K562 (cell line): ENCODE results near the gene NRXN3. TPM values are rescaled to one million over a fixed set of nuclear protein-coding genes. Genes with fewer than 3 reads are reported as not detected.

Source experiments
- ATAC-seq: fragments of 200-7000 bp; cut with Tn5 transposase; 3 replicates; pipeline ENCODE4 v1.9.1; 2020; ENCODE audit warnings: moderate library complexity
- BruUV-seq: library from RNA; stranded (reverse); fragments of 400-500 nt; replicated peaks from 2 replicates; lab custom pipeline; 2021; lab: Mats Ljungman, UMichigan
- CTCF ChIA-PET: fragments of 300-600 bp; formaldehyde crosslinking; extraction: SDS; loops from one replicate; lab custom pipeline; 2021; ENCODE audit warnings: low intra/inter-chr PET ratio; lab: Yijun Ruan, JAX
- POLR2A ChIA-PET: fragments of 300-600, 350-650 bp; sonication (Branson Sonifier 250); formaldehyde crosslinking; extraction: SDS; loops from one replicate; lab custom pipeline; 2021; ENCODE audit warnings: antibody characterized with exemption, inconsistent platforms; lab: Yijun Ruan, JAX
- DNase-seq, 4 experiments: peaks; one replicate each; pipeline versions ENCODE4 v3.0.0 to v3.0.0-alpha.2; 2011 to 2018; ENCODE audit warnings: low spot score in 3 of 4, mixed read lengths in 3 of 4; ENCODE audit errors: extremely low read depth in 1 of 4
- FAIRE-seq: peaks from 2 replicates; lab custom pipeline; 2011; peaks lifted over from hg19 to GRCh38; lab: Jason Lieb, UNC
- H2AFZ ChIP-seq: 2 replicates; pipeline ENCODE4 v1.6.0; 2011; ENCODE audit warnings: low read depth, low read length, control low read depth, inconsistent platforms
- H3K27ac ChIP-seq: fragments of 200-600 bp; 3 replicates; pipeline ENCODE4 v1.8.0; 2011; ENCODE audit warnings: low read depth, mild to moderate bottlenecking, control low read depth, inconsistent platforms, low read length, moderate library complexity, mixed read lengths; ENCODE audit errors: extremely low read depth
- H3K27me3 ChIP-seq, 2 experiments: fragments of 300-600 bp in 1 of 2; 2 replicates in 1 of 2; 3 replicates in 1 of 2; pipeline versions ENCODE4 v1.6.0 to v1.8.0; 2011; ENCODE audit warnings: inconsistent platforms in 2 of 2, low read length in 2 of 2, mild to moderate bottlenecking in 1 of 2, mixed read lengths in 1 of 2, moderate library complexity in 1 of 2; ENCODE audit not compliant: control insufficient read depth in 2 of 2, insufficient read depth in 2 of 2
- H3K36me3 ChIP-seq: fragments of 300-600 bp; 3 replicates; pipeline ENCODE4 v1.8.0; 2011; ENCODE audit warnings: mild to moderate bottlenecking, low read length, inconsistent platforms; ENCODE audit not compliant: control insufficient read depth, insufficient read depth
- H3K4me1 ChIP-seq, 2 experiments: fragments of 200-600 bp in 1 of 2; replicated peaks in 1 of 2; 2 replicates in 1 of 2; 3 replicates in 1 of 2; pipeline versions ENCODE4 v1.5.1 to v1.8.0; 2011; ENCODE audit warnings: inconsistent platforms in 2 of 2, low read length in 2 of 2, mild to moderate bottlenecking in 1 of 2, mixed read lengths in 1 of 2, moderate library complexity in 1 of 2; ENCODE audit not compliant: control insufficient read depth in 2 of 2, insufficient read depth in 2 of 2
- H3K4me2 ChIP-seq: 2 replicates; pipeline ENCODE4 v1.6.1; 2011; ENCODE audit warnings: low read length, control low read depth, inconsistent platforms, mixed read lengths; ENCODE audit not compliant: insufficient read depth
- H3K4me3 ChIP-seq: fragments of 200-600 bp; sonication (generic), shearing (Covaris generic); 2 replicates; pipeline ENCODE4 v1.5.1; 2016; ENCODE audit warnings: control low read depth, inconsistent platforms
- H3K79me2 ChIP-seq: fragments of 200-600 bp; 3 replicates; pipeline ENCODE4 v1.8.0; 2011; ENCODE audit warnings: low read length, inconsistent platforms; ENCODE audit not compliant: control insufficient read depth, insufficient read depth
- H3K9ac ChIP-seq, 2 experiments: 2 replicates each; pipeline versions ENCODE4 v1.6.0 to v1.6.1; 2011; ENCODE audit warnings: low read depth in 2 of 2, low read length in 2 of 2, control low read depth in 1 of 2, inconsistent platforms in 1 of 2, mild to moderate bottlenecking in 1 of 2, mixed read lengths in 1 of 2; ENCODE audit not compliant: insufficient read depth in 1 of 2
- H3K9me1 ChIP-seq: one replicate; pipeline ENCODE4 v1.6.0; 2011; ENCODE audit warnings: inconsistent platforms, mild to moderate bottlenecking, low read length, moderate library complexity; ENCODE audit not compliant: control insufficient read depth, insufficient read depth
- H3K9me3 ChIP-seq: replicated peaks from 2 replicates; pipeline ENCODE4 v1.5.1; 2011; ENCODE audit warnings: low read depth, low read length, inconsistent platforms; ENCODE audit not compliant: control insufficient read depth, insufficient read depth
- H4K20me1 ChIP-seq: replicated peaks from 2 replicates; pipeline ENCODE4 v1.6.1; 2011; ENCODE audit warnings: low read length, inconsistent platforms, mixed read lengths; ENCODE audit not compliant: control insufficient read depth, insufficient read depth
- BCLAF1 ChIP-seq, 2 experiments: fragments of 450-650 bp in 1 of 2; IDR thresholded peaks; 2 replicates each; pipeline ENCODE4 v1.6.1; 2011 to 2017; ENCODE audit warnings: low read depth in 2 of 2, antibody characterized with exemption in 1 of 2, borderline replicate concordance in 1 of 2, low read length in 1 of 2, mild to moderate bottlenecking in 1 of 2, mixed read lengths in 1 of 2; ENCODE audit not compliant: control insufficient read depth in 1 of 2
- E2F3 ChIP-seq: fragments of 250-450 bp; sonication (Bioruptor Pico); IDR thresholded peaks from 2 replicates; pipeline ENCODE4 v1.4.0; 2020; ENCODE audit warnings: mild to moderate bottlenecking
- PRMT5 ChIP-seq: sonication (generic); formaldehyde crosslinking; IDR thresholded peaks from 2 replicates; pipeline ENCODE4 v1.5.0; 2020; ENCODE audit warnings: missing genetic modification reagents
- SOX6 ChIP-seq: fragments of 450-650 bp; IDR thresholded peaks from 2 replicates; pipeline ENCODE4 v1.6.1; 2014; ENCODE audit warnings: mild to moderate bottlenecking
- ZNF175 ChIP-seq: fragments of 200-800 bp; sonication (Bioruptor generic); IDR thresholded peaks from 2 replicates; pipeline ENCODE4 v1.6.1; 2016; ENCODE audit warnings: low read depth, mild to moderate bottlenecking, missing genetic modification characterization, missing compliant biosample characterization
- ZNF316 ChIP-seq: fragments of 450-650 bp; IDR thresholded peaks from 2 replicates; pipeline ENCODE4 v1.6.1; 2016
- WGBS: fragments of 100-300 bp; shearing (Covaris generic); methylation state at CpG from one replicate; pipeline ENCODE4 v1.1.6; 2016; ENCODE audit warnings: low coverage, mixed read lengths; ENCODE audit not compliant: insufficient coverage; ENCODE audit errors: missing lambda C conversion rate; 5-methylcytosine and 5-hydroxymethylcytosine counted together
- in situ Hi-C: fragments of 300-500 bp; cut with MboI; formaldehyde crosslinking; loops from 4 replicates; pipeline ENCODE4 v1.15.0; 2018; ENCODE audit warnings: inconsistent platforms, mixed read lengths
- intact Hi-C: fragments of 100-400 bp; cut with micrococcal nuclease; formaldehyde crosslinking; loops from 2 replicates; pipeline ENCODE4 v1.14.2; 2022
- polyA plus RNA-seq, 8 experiments: library from polyadenylated mRNA; depleted of rRNA in 4 of 8; stranded (reverse) in 5 of 8; unstranded in 3 of 8; fragments of >200 nt; fragmentation: Nextera tagmentation in 2 of 8; fragmentation: Illumina TruSeq in 1 of 8; extraction: Ambion mirVana in 2 of 8; extraction: Trizol in 1 of 8; gene quantifications; 2 replicates each; pipeline versions ENCODE4 v1.2.1 to v1.2.3, GENCODE V29; 2011 to 2014; ENCODE audit warnings: inconsistent platforms in 1 of 8, missing spikeins in 1 of 8
- total RNA-seq, 7 experiments: library from RNA; depleted of rRNA in 6 of 7; stranded (reverse); fragments of >200 nt in 6 of 7; fragmentation: Illumina TruSeq in 2 of 7; extraction: Trizol in 2 of 7; gene quantifications; 2 replicates each; pipeline versions ENCODE4 v1.2.1 to v1.2.3, GENCODE V29; 2011 to 2021; ENCODE audit warnings: low replicate concordance in 1 of 7
- TF ChIP-seq, protein P1 (sequence below): fragments of 450-650 bp; formaldehyde crosslinking; IDR thresholded peaks from 2 replicates; pipeline ENCODE4 v1.4.0; 2020; ENCODE audit warnings: mild to moderate bottlenecking, mixed read lengths

The NRXN3 gene
- total and polyA plus RNA-seq, 9 of the 15 experiments (the other 6 are each of a cell fraction or from before 2014, with no cell fraction given) = 0.09 TPM; not detected in 8

DNA sequence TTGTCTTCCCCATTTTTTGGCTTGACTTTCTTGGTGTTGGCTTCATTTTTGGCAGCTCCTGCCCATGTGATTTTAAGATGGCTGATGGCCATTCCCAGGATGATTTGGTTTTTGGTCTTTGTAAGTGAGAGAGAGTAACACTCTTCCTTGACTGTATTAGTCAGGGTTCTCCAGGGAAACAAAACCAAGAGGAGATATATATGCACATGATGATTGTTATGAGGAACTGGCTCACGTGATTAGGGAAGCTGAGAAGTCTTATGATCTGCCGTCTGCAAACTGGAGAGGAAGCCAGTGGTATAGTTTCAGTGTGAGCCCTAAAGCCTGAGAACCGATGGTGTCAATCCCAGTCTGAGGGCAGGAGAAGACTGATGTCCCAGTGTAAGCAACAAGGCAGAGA is 146.6 kb downstream of the NRXN3 start:
- in situ Hi-C loops = no loop called here

More for the DNA sequence above, 146.6 kb downstream of the NRXN3 start:
- Histone ChIP-seq H3K79me2 (no peaks in the 10 kb centered on the region), H2AFZ (no peak overlapping the region), H3K4me1 (peaks cover 0 to 17% of the 10 kb centered on the region in 2 experiments; a peak in 3 of 5 replicates), H3K4me2 (no peak overlapping the region), H3K27me3 (no peaks in the 10 kb centered on the region), H3K27ac (no peak overlapping the region), H3K36me3 (no peaks in the 10 kb centered on the region), H3K9me1 (no peaks in the 10 kb centered on the region), H3K9ac (no peak overlapping the region), H3K9me3 (no peaks in the 10 kb centered on the region), H3K4me3 (no peak overlapping the region), H4K20me1 (no peaks in the 10 kb centered on the region)
- BruUV-seq = no TSS peak
- POLR2A ChIA-PET = interaction anchor here (1.0 kb wide), 1 partner anchor 8 kb away, joined by 3 read pairs; no protein-coding TSS in a partner anchor
- CTCF ChIA-PET = no interaction called here
- TF ChIP-seq, protein P1, sequence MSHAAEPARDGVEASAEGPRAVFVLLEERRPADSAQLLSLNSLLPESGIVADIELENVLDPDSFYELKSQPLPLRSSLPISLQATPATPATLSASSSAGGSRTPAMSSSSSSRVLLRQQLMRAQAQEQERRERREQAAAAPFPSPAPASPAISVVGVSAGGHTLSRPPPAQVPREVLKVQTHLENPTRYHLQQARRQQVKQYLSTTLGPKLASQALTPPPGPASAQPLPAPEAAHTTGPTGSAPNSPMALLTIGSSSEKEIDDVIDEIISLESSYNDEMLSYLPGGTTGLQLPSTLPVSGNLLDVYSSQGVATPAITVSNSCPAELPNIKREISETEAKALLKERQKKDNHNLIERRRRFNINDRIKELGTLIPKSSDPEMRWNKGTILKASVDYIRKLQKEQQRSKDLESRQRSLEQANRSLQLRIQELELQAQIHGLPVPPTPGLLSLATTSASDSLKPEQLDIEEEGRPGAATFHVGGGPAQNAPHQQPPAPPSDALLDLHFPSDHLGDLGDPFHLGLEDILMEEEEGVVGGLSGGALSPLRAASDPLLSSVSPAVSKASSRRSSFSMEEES = 0 out of 2 replicates have a peak, but pooled peaks have one; percentile 12
- no peak for TF ChIP-seq E2F3 (CRISPR knock-in tag)
- no peak for TF ChIP-seq ZNF316
- no peak for TF ChIP-seq BCLAF1 (IDR thresholded peaks at IDR 0.05; ENCODE audit: borderline replicate concordance in 1 of 2, control insufficient read depth in 1 of 2, low read depth in 2 of 2, low read length in 1 of 2)
- no peak for TF ChIP-seq ZNF175 (CRISPR knock-in tag)
- TF ChIP-seq SOX6 = no peak
- no peak for TF ChIP-seq PRMT5 (CRISPR knock-in tag)
- WGBS = 7% methylated on average over 3 of the region's 3 CpGs
- ATAC-seq (no peak), FAIRE-seq (no peak), DNase-seq (no peak)
- intact Hi-C loops = no loop called here
